ENCODE data around the gene SCNN1A.

DNA sequence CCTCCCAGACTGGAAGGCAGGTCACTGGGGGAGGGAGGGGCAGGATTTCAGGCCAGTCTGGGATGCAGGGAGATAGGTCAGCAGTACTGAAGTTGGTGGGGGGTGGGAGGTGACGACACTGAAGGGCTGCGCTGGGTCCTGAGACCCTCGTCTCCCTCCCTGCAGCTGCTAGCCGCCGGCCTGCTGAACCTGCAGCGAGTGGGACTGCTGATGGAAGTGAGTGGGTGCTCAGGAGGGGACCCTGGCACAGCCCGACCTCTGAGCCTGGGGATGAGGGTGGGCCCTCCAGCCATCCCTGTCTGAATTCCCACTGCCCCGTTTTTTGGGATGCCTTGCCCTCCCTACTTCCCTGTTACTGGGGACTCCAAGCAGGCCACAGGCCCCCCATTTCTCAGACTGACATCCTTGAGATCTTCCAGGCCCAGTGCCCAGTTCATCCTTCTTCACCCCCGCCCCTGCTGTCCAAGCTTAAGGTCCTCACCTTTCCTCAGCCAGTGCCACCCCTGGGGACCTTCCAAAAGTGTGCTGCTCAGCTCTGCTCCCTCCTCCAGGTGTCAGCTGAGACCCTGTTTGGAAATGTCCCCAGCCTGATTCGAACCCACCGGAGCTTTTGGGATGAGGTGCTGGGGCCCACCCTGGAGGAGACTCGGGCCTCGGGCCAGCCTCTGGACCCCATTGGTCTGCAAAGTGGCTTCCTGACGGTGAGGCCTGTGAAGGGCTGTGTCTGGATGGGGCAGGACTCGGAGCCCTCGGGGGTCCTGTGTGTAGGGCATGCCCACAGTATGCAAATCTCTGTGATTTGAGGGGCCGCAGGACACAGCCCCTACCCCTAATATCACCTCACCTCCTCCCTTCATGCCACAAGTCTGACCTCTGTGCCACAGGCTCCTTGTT is 59.4 kb downstream of the SCNN1A start:
- TF ChIP-seq, protein P1, sequence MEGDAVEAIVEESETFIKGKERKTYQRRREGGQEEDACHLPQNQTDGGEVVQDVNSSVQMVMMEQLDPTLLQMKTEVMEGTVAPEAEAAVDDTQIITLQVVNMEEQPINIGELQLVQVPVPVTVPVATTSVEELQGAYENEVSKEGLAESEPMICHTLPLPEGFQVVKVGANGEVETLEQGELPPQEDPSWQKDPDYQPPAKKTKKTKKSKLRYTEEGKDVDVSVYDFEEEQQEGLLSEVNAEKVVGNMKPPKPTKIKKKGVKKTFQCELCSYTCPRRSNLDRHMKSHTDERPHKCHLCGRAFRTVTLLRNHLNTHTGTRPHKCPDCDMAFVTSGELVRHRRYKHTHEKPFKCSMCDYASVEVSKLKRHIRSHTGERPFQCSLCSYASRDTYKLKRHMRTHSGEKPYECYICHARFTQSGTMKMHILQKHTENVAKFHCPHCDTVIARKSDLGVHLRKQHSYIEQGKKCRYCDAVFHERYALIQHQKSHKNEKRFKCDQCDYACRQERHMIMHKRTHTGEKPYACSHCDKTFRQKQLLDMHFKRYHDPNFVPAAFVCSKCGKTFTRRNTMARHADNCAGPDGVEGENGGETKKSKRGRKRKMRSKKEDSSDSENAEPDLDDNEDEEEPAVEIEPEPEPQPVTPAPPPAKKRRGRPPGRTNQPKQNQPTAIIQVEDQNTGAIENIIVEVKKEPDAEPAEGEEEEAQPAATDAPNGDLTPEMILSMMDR (conservative IDR thresholded peaks at IDR 0.05; ENCODE audit: low read depth, low read length) = no peak
- TF ChIP-seq MXI1 (IDR thresholded peaks at IDR 0.05; ENCODE audit: borderline replicate concordance, low read depth, low read length) (no peak), RAD21 (IDR thresholded peaks at IDR 0.05; ENCODE audit: low read length) (no peak)

Data from IMR-90 (cell line).